ENCODE measurements around the gene FGF14. TPM values are rescaled to one million over a fixed set of nuclear protein-coding genes. Genes with fewer than 3 reads are reported as not detected.
A peak's percentile ranks its signal among the peaks of the same experiment; 100 is the strongest.

FGF14 gene
- total and polyA plus RNA-seq, 2 of the 4 experiments (the other 2 are of a cell fraction) = under 0.01 TPM; not detected in 1

DNA sequence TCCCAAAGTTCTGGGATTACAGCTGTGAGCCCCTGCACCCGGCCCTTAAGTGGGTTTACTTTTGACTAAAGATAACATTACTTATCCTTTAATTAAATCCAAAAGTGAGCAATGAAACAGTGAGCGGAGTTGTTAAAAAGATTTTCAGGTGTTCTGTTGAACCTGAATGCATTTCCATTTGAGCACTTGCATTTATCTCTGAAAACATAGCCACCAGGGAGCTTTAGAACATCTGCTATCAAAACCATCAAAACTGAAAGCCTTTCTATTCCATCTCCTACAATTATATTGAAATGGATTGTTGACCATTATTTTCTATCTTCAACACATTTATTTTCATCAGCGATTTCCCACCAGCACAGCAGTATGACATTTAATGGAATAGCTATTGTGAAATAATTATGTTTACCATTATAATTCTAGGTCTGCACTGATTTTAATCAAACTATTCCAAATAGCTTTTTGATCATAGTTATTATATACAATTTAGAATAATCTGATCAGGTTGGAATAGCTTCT lies 269.0 kb downstream of the FGF14 start:
- BruUV-seq (replicated peaks) = no TSS peak
- DNase-seq = no peak

More for the DNA sequence above, 269.0 kb downstream of the FGF14 start:
- Histone ChIP-seq H2BK20ac (ENCODE audit: low read depth, low read length) (no peak overlapping the region), H3K56ac (ENCODE audit: extremely low read depth, insufficient read depth, low read length) (no peak overlapping the region), H4K8ac (ENCODE audit: low read depth in 2 of 2, low read length in 2 of 2) (no peak overlapping the region), H3K18ac (ENCODE audit: low read depth, low read length) (no peak overlapping the region), H2AK5ac (ENCODE audit: low read depth, low read length) (no peak overlapping the region), H4K91ac (ENCODE audit: insufficient read depth, low read depth, low read length) (no peak overlapping the region), H3K27me3 (ENCODE audit: control insufficient read depth, insufficient read depth, low read length) (no peaks in the 10 kb centered on the region), H3K27ac (ENCODE audit: insufficient read depth, low read length) (no peak overlapping the region), H2AK9ac (replicated peaks; ENCODE audit: low read depth, low read length, poor library complexity) (no peak overlapping the region), H4K5ac (ENCODE audit: low read depth, low read length) (no peak overlapping the region), H2BK120ac (ENCODE audit: low read depth, low read length) (no peak overlapping the region), H3K4ac (ENCODE audit: low read depth, low read length) (no peak overlapping the region), H2BK5ac (ENCODE audit: low read depth, low read length, poor library complexity, severe bottlenecking) (no peak overlapping the region), H3K9ac (ENCODE audit: low read depth, low read length) (no peak overlapping the region), H3K9me3 (ENCODE audit: control insufficient read depth, insufficient read depth, low read length) (no peaks in the 10 kb centered on the region), H2BK15ac (ENCODE audit: low read depth, low read length) (no peak overlapping the region), H3K4me3 (ENCODE audit: insufficient read depth, low read depth, low read length) (no peak overlapping the region), H4K20me1 (ENCODE audit: insufficient read depth, low read length) (no peaks in the 10 kb centered on the region), H3K79me1 (ENCODE audit: low read depth in 1 of 2, low read length in 2 of 2) (no peaks in the 10 kb centered on the region), H3K4me2 (ENCODE audit: low read depth, low read length) (no peak overlapping the region), H3K4me1 (ENCODE audit: control insufficient read depth, insufficient read depth, low read length) (no peaks in the 10 kb centered on the region), H3K9me1 (ENCODE audit: insufficient read depth, low read length) (no peaks in the 10 kb centered on the region), H2AFZ (replicated peaks; ENCODE audit: low read length, poor library complexity) (no peak overlapping the region), H3K14ac (replicated peaks; ENCODE audit: low read depth, low read length) (no peak overlapping the region), H3K23ac (ENCODE audit: low read depth, low read length) (no peak overlapping the region), H3K36me3 (ENCODE audit: control insufficient read depth, insufficient read depth, low read length) (no peaks in the 10 kb centered on the region)
- WGBS, 2 experiments (ENCODE audit: extremely low coverage in 2 of 2, insufficient read length in 1 of 2) = no CpG with 5 or more reads among the region's 3 CpGs
- TF ChIP-seq CEBPB (IDR thresholded peaks at IDR 0.05; ENCODE audit: low read depth, low read length) = peak; percentile 36
- TF ChIP-seq RAD21 (IDR thresholded peaks at IDR 0.05; ENCODE audit: low read length) = no peak
- TF ChIP-seq MAZ (IDR thresholded peaks at IDR 0.05; ENCODE audit: borderline replicate concordance, low read depth, low read length) = no peak
- dilution Hi-C loops (cut with HindIII; ENCODE audit: low sequenced_read_pairs, unreplicated experiment) = no loop called here
- CTCF ChIA-PET = no interaction called here
- ATAC-seq (ENCODE audit: low read depth) = no peak
- POLR2A ChIA-PET (ENCODE audit: unreplicated experiment) = no interaction called here
- in situ Hi-C loops (cut with MboI; ENCODE audit: low sequenced_read_pairs) = loop anchor here (25.0 kb wide), 2 partner anchors 329 to 996 kb away; no protein-coding TSS in a partner anchor
- intact Hi-C loops (cut with micrococcal nuclease) = no loop called here

All from IMR-90 (cell line).